Activated naive CD4-positive, alpha-beta T cell treated with anti-CD3 and anti-CD28 coated beads, Interleukin-2, amount 50 U/mL, for 24 hours (primary cell): Measurements from ENCODE around the gene ZFYVE21.

Experiments used
- H3K27ac Mint-ChIP-seq: one replicate; pipeline ENCODE4 v1.8.0; 2021; ENCODE audit warnings: mild to moderate bottlenecking, mixed read lengths
- H3K27me3 Mint-ChIP-seq: one replicate; pipeline ENCODE4 v1.8.0; 2021; ENCODE audit warnings: mixed read lengths
- H3K36me3 Mint-ChIP-seq: one replicate; pipeline ENCODE4 v1.8.0; 2021; ENCODE audit warnings: mixed read lengths
- H3K4me1 Mint-ChIP-seq: one replicate; pipeline ENCODE4 v1.8.0; 2021; ENCODE audit warnings: mixed read lengths
- H3K4me3 Mint-ChIP-seq: one replicate; pipeline ENCODE4 v1.8.0; 2021; ENCODE audit warnings: mild to moderate bottlenecking, mixed read lengths
- H3K9me3 Mint-ChIP-seq: one replicate; pipeline ENCODE4 v1.8.0; 2021; ENCODE audit warnings: mixed read lengths

ZFYVE21 gene

DNA sequence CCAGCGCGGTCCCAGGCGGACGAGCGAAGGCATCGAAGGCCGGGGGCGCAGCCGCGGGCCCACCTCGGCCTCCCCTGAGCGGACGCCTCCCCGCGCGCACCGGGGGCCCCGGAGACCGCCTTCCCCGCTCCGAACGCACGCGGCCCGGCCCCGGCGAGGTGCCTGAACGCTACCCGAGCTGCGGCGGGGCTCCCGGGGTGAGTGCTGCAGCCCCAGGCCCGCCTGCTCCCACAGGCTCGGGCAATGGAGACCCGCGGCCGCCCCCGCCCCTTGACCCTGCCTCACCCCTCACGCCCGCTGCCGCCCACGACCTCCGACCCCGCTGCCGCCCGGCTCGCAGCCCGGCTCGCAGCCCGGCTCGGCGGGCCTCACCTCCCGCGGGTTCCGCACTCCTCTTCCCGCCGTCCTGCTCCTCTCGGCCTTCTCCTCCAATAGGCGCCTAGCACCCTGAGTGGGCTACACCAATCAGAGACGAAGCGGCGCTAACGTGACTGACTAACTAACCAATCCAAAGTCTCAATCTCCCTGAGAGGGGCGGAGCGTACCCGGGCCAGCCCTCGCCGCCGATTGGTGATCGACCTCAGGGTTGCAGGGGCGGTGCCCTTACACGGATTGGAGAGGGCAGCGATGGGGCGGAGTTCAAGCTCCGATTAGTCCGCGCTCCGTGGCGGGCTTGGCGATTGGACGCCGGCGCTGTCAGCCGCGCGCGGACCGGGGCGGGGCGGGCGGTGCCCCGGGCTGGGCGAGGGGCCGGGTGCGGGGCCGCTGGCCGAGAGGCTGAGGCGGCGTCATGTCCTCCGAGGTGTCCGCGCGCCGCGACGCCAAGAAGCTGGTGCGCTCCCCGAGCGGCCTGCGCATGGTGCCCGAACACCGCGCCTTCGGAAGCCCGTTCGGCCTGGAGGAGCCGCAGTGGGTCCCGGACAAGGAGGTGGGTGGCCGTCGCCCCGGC is at the start of gene ZFYVE21, which contains the start of gene XRCC3:
TSS of gene ZFYVE21 (plus strand) at position 759 of the 949 bp plus-strand sequence. CDS start at position 791, 32 bp downstream.
TSS of gene XRCC3 (minus strand) at position 400 of the 949 bp plus-strand sequence. CDS start 4,364 bp downstream, outside the sequence.
- Mint-ChIP-seq H3K9me3 (no peaks in the 10 kb centered on the region), H3K4me1 (peaks cover 60% of the 10 kb centered on the region), H3K36me3 (no peaks in the 10 kb centered on the region), H3K27ac (peak within 1 kb of the TSS; percentile 97), H3K4me3 (peak within 1 kb of the TSS; percentile 96), H3K27me3 (no peaks in the 10 kb centered on the region)

DNA sequence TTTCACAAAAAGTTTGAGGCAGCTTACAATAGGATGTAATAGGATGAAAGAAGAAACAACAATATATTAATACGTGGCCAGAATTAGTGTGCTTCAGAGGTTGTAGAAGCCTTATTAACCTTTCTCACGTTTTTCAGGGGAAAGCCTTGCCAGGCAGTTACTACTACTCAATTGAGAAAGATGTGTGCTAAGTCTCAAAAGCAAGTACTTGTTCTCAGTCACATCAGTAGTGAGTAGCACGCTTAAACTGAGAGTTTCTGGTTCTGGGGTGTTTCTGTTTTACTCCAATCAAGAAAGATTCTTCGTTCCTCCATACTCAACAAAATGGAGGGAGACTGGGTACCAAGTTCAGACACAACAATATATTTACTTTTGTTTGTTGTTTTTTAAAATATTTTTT is 47.9 kb upstream of the ZFYVE21 start:
- Mint-ChIP-seq H3K4me3 (no peak overlapping the region), H3K36me3 (peaks cover 9% of the 10 kb centered on the region), H3K9me3 (no peaks in the 10 kb centered on the region), H3K27me3 (no peaks in the 10 kb centered on the region), H3K27ac (no peak overlapping the region), H3K4me1 (no peaks in the 10 kb centered on the region)

DNA sequence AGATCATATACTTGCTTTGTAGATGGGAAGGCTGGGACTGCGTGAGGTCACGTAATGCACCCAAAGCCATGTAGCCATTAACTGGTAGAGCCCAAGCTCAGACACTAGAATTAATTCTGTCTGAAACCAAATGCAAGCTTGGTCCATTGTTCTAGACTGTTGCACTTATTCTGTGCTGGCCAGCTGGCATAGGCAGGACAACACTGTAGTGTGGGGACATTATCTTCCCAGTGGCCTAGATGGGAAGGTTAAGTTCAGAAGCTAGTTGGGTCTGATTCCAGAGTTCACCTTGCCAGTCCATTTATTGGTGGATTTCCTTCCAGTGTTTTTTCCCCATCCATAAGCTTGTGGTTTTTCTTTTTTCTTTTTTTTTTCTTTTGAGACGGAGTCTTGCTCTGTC is 47.5 kb upstream of the ZFYVE21 start:
- H3K4me3 Mint-ChIP-seq = no peak overlapping the region

DNA sequence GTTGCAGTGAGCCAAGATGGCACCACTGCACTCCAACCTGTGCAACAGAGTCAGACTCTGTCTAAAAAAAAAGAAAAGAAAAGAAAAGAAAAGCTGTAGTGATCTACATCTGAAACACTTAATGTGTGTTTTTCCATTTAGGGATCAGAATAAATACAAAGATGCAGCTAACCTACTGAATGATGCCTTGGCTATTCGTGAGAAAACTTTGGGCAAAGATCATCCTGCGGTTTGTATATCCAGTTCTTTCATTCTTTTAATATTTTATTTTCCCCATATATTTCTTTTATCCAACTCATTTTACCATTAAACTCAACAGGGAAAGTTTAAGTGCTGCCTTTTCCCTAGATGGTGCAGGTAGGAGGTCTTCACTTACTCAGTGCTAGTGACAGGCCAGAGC is 46.2 kb upstream of the ZFYVE21 start:
- H3K27me3 Mint-ChIP-seq = no peaks in the 10 kb centered on the region
- H3K4me1 Mint-ChIP-seq = no peaks in the 10 kb centered on the region
- H3K36me3 Mint-ChIP-seq = peaks cover 10% of the 10 kb centered on the region
- H3K4me3 Mint-ChIP-seq = no peak overlapping the region
- no peaks in the 10 kb centered on the region for H3K9me3 Mint-ChIP-seq
- H3K27ac Mint-ChIP-seq = no peak overlapping the region

More for the DNA sequence above, 47.5 kb upstream of the ZFYVE21 start:
- Mint-ChIP-seq H3K27ac (no peak overlapping the region), H3K9me3 (no peaks in the 10 kb centered on the region), H3K36me3 (peaks cover 9% of the 10 kb centered on the region), H3K4me1 (no peaks in the 10 kb centered on the region), H3K27me3 (no peaks in the 10 kb centered on the region)

DNA sequence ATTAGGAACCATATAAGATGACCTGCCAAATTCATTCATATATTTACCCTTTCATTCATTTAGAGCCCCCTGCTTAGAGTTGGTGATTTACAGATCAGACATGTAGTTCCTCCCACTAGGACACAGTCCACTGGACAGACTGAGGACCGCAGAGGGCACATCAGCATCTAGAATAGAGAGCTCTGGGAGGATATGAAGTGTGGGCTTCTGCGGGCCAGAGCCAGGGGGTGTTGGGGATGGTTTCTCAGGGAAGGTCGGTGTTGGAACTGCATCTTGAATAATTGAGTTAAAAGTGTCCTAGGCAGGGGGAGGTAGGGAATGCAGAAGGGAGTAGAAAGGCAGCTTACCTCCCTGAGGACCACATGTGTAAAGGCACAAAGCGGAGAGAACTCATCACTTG is 43.7 kb upstream of the ZFYVE21 start:
- Mint-ChIP-seq H3K27ac (no peak overlapping the region), H3K4me3 (no peak overlapping the region), H3K27me3 (no peaks in the 10 kb centered on the region), H3K36me3 (peaks cover 18% of the 10 kb centered on the region), H3K9me3 (no peaks in the 10 kb centered on the region), H3K4me1 (no peaks in the 10 kb centered on the region)

DNA sequence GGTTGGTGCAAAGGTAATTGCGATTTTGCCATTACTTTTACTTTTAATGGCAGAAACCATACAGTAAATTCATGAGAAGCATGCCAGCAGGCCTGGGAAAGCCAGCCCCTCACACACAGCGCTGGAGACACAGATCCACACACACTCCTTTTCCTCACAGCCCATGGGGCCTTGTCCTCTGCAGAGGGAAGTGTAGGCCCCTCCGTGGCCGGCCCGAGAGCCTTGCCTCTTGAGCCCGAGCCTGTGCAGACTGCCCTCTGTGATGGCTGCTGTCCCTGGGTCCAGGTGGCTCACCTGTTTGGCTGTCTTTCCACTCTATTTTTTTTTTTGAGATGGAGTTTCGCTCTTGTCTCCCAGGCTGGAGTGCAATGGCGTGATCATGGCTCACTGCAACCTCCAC is 39.7 kb upstream of the ZFYVE21 start:
- Mint-ChIP-seq H3K27ac (no peak overlapping the region), H3K27me3 (no peaks in the 10 kb centered on the region), H3K36me3 (peaks cover 20% of the 10 kb centered on the region), H3K4me3 (no peak overlapping the region), H3K4me1 (no peaks in the 10 kb centered on the region), H3K9me3 (no peaks in the 10 kb centered on the region)

GRCh38 chr14:103676881-103677675 is 38.5 kb upstream of the ZFYVE21 start:
- Mint-ChIP-seq H3K4me1 (no peaks in the 10 kb centered on the region), H3K4me3 (no peak overlapping the region), H3K9me3 (no peaks in the 10 kb centered on the region), H3K27ac (no peak overlapping the region), H3K36me3 (peaks cover 18% of the 10 kb centered on the region), H3K27me3 (no peaks in the 10 kb centered on the region)

GRCh38 chr14:103679351-103679750 is 36.3 kb upstream of the ZFYVE21 start:
- no peaks in the 10 kb centered on the region for H3K9me3 Mint-ChIP-seq
- no peaks in the 10 kb centered on the region for H3K4me1 Mint-ChIP-seq
- no peak overlapping the region for H3K27ac Mint-ChIP-seq
- peaks cover 14% of the 10 kb centered on the region for H3K36me3 Mint-ChIP-seq
- no peak overlapping the region for H3K4me3 Mint-ChIP-seq
- H3K27me3 Mint-ChIP-seq = no peaks in the 10 kb centered on the region

GRCh38 chr14:103680491-103681231 is 34.9 kb upstream of the ZFYVE21 start:
- Mint-ChIP-seq H3K27me3 (no peaks in the 10 kb centered on the region), H3K27ac (peak overlapping the region; percentile 35), H3K9me3 (no peaks in the 10 kb centered on the region), H3K4me1 (no peaks in the 10 kb centered on the region), H3K4me3 (no peak overlapping the region), H3K36me3 (peaks cover 11% of the 10 kb centered on the region)

- Mint-ChIP-seq H3K27me3 (no peaks in the 10 kb centered on the region), H3K9me3 (no peaks in the 10 kb centered on the region), H3K27ac (no peak overlapping the region), H3K36me3 (peaks cover 5% of the 10 kb centered on the region), H3K4me3 (no peak overlapping the region), H3K4me1 (no peaks in the 10 kb centered on the region)
Observed at GRCh38 chr14:103683139-103683538, 32.5 kb upstream of the ZFYVE21 start.

- H3K36me3 Mint-ChIP-seq = peaks cover 3% of the 10 kb centered on the region
- H3K27me3 Mint-ChIP-seq = no peaks in the 10 kb centered on the region
- H3K4me3 Mint-ChIP-seq = no peak overlapping the region
Observed at GRCh38 chr14:103684471-103684870, 31.1 kb upstream of the ZFYVE21 start.

DNA sequence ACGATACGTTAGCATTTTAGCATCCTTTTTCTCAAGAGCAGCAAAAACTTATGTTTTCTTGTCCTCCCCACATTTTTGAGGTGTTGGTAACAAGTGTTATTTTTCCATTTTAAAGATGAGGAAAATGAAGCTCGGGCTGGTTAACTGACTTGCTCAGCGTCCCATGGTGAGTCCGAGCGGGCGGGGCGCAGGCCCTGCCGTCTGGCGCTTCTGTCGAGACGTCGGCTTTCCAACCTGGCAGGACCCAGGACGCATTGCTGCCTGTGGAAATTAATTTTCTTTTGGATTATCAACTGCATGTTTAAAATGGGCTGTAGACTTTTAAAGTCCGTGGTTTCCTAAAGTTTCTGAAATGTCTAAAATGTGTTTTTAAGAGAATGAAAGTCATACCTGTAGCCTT is 30.7 kb upstream of the ZFYVE21 start:
- Mint-ChIP-seq H3K4me1 (peaks cover 3% of the 10 kb centered on the region), H3K36me3 (peaks cover 4% of the 10 kb centered on the region), H3K4me3 (no peak overlapping the region), H3K27ac (no peak overlapping the region), H3K9me3 (no peaks in the 10 kb centered on the region), H3K27me3 (no peaks in the 10 kb centered on the region)

More at GRCh38 chr14:103684471-103684870, 31.1 kb upstream of the ZFYVE21 start:
- H3K4me1 Mint-ChIP-seq = peaks cover under 1% of the 10 kb centered on the region
- H3K27ac Mint-ChIP-seq = no peak overlapping the region
- H3K9me3 Mint-ChIP-seq = no peaks in the 10 kb centered on the region

- no peaks in the 10 kb centered on the region for H3K9me3 Mint-ChIP-seq
- no peak overlapping the region for H3K27ac Mint-ChIP-seq
- peaks cover 3% of the 10 kb centered on the region for H3K4me1 Mint-ChIP-seq
- no peak overlapping the region for H3K4me3 Mint-ChIP-seq
- no peaks in the 10 kb centered on the region for H3K27me3 Mint-ChIP-seq
- H3K36me3 Mint-ChIP-seq = peaks cover 2% of the 10 kb centered on the region
Observed at GRCh38 chr14:103685276-103686211, 30.1 kb upstream of the ZFYVE21 start.

- no peaks in the 10 kb centered on the region for H3K27me3 Mint-ChIP-seq
- H3K27ac Mint-ChIP-seq = no peak overlapping the region
- H3K36me3 Mint-ChIP-seq = peaks cover 2% of the 10 kb centered on the region
- H3K9me3 Mint-ChIP-seq = no peaks in the 10 kb centered on the region
- no peak overlapping the region for H3K4me3 Mint-ChIP-seq
- H3K4me1 Mint-ChIP-seq = peaks cover 3% of the 10 kb centered on the region
Observed at GRCh38 chr14:103686831-103687485, 28.7 kb upstream of the ZFYVE21 start.
